Dendritic cell treated with granulocyte-macrophage colony-stimulating factor and Interleukin-4, amounts not matched to agents 40 ng/mL and 50 ng/mL, for 4 days (primary cell): ENCODE data around the gene FAM114A1.

ENCODE experiments used
- H3K27ac Mint-ChIP-seq: one replicate; pipeline ENCODE4 v1.8.0; 2022; ENCODE audit warnings: mild to moderate bottlenecking, mixed read lengths
- H3K27me3 Mint-ChIP-seq: one replicate; pipeline ENCODE4 v1.8.0; 2022; ENCODE audit warnings: mild to moderate bottlenecking, mixed read lengths
- H3K36me3 Mint-ChIP-seq: one replicate; pipeline ENCODE4 v1.8.0; 2022; ENCODE audit warnings: low read depth, mixed read lengths
- H3K4me1 Mint-ChIP-seq: one replicate; pipeline ENCODE4 v1.8.0; 2022; ENCODE audit warnings: low read depth, mixed read lengths
- H3K4me3 Mint-ChIP-seq: one replicate; pipeline ENCODE4 v1.8.0; 2022; ENCODE audit warnings: mild to moderate bottlenecking, moderate library complexity, mixed read lengths
- H3K9me3 Mint-ChIP-seq: one replicate; pipeline ENCODE4 v1.8.0; 2022; ENCODE audit warnings: mixed read lengths
- intact Hi-C: fragments of 100-400 bp; cut with micrococcal nuclease; formaldehyde crosslinking; loops from one replicate; pipeline ENCODE4 v1.15.0; 2022

The FAM114A1 gene

GRCh38 chr4:38837849-38838248, 29.8 kb upstream of the FAM114A1 start:
- intact Hi-C loops, result no loop called here
- H3K27ac Mint-ChIP-seq, result no peak overlapping the region
- H3K27me3 Mint-ChIP-seq, result no peaks in the 10 kb centered on the region
- H3K4me1 Mint-ChIP-seq, result peaks cover 30% of the 10 kb centered on the region
- H3K36me3 Mint-ChIP-seq, result peaks cover 89% of the 10 kb centered on the region
- H3K9me3 Mint-ChIP-seq, result peaks cover 43% of the 10 kb centered on the region
- H3K4me3 Mint-ChIP-seq, result no peak overlapping the region

GRCh38 chr4:38842994-38843393, 24.6 kb upstream of the FAM114A1 start:
- Mint-ChIP-seq H3K27ac (no peak overlapping the region), H3K27me3 (no peaks in the 10 kb centered on the region), H3K4me1 (peaks cover 34% of the 10 kb centered on the region), H3K36me3 (peaks cover 84% of the 10 kb centered on the region), H3K4me3 (no peak overlapping the region), H3K9me3 (peaks cover 11% of the 10 kb centered on the region)
- intact Hi-C loops, result no loop called here

DNA sequence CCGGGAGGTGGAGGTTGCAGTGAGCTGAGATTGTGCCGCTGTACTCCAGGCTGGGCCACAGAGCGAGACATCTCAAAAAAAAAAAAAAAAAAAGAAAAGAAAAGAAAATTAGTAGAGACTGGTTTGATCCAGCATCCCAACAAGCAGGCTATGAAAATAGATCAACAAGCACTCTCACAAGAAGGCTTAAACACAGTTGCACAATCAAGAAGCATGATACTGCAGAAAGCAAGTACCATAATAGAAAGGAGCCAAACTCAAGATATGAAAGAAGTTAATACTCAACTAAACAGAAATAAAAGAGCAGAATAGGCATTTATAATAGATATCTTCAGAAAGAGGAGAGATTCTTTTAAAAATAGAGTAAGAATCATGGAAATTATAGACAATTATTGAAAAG, 21.6 kb upstream of the FAM114A1 start:
- no peak overlapping the region for H3K27ac Mint-ChIP-seq
- peaks cover 23% of the 10 kb centered on the region for H3K9me3 Mint-ChIP-seq
- H3K4me1 Mint-ChIP-seq, result peaks cover 43% of the 10 kb centered on the region
- intact Hi-C loops, result no loop called here
- H3K36me3 Mint-ChIP-seq, result peaks cover 86% of the 10 kb centered on the region
- no peak overlapping the region for H3K4me3 Mint-ChIP-seq
- H3K27me3 Mint-ChIP-seq, result no peaks in the 10 kb centered on the region

DNA sequence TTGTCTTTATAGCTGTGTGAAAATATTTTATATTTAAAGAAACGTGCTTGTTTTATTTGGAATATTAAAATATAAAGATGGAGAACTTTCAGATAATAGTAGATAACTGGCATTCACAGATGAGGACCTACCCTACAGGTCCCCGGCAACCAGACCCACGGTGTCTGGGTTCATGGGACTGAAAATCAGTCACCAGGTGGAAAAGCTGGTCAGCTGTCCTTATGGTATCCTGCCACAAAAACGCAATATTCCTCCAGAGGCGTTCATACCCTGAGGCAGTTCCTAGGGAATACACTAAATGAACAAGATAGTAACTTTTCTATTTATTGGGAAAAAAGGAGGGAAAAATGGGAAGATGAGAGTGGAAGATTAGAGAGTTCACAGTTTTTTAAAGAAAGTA, 12.1 kb upstream of the FAM114A1 start:
- Mint-ChIP-seq H3K27me3 (no peaks in the 10 kb centered on the region), H3K36me3 (peaks cover 24% of the 10 kb centered on the region), H3K4me3 (peak overlapping the region; percentile 72), H3K4me1 (peaks cover 38% of the 10 kb centered on the region), H3K27ac (peak overlapping the region; percentile 99), H3K9me3 (peaks cover under 1% of the 10 kb centered on the region)
- intact Hi-C loops, result loop anchor here (5.0 kb wide), 1 partner anchor 38 kb away; no protein-coding TSS in a partner anchor

- H3K27me3 Mint-ChIP-seq, result no peaks in the 10 kb centered on the region
- no peaks in the 10 kb centered on the region for H3K9me3 Mint-ChIP-seq
- intact Hi-C loops, result loop anchor here (1.0 to 5.0 kb wide), 2 partner anchors 39 to 51 kb away; no protein-coding TSS in a partner anchor
- peak overlapping the region; percentile 99 for H3K27ac Mint-ChIP-seq
- H3K4me1 Mint-ChIP-seq, result peaks cover 40% of the 10 kb centered on the region
- H3K4me3 Mint-ChIP-seq, result peak overlapping the region; percentile 72
- peaks cover 19% of the 10 kb centered on the region for H3K36me3 Mint-ChIP-seq
Observed at GRCh38 chr4:38856046-38856445, 11.6 kb upstream of the FAM114A1 start.

DNA sequence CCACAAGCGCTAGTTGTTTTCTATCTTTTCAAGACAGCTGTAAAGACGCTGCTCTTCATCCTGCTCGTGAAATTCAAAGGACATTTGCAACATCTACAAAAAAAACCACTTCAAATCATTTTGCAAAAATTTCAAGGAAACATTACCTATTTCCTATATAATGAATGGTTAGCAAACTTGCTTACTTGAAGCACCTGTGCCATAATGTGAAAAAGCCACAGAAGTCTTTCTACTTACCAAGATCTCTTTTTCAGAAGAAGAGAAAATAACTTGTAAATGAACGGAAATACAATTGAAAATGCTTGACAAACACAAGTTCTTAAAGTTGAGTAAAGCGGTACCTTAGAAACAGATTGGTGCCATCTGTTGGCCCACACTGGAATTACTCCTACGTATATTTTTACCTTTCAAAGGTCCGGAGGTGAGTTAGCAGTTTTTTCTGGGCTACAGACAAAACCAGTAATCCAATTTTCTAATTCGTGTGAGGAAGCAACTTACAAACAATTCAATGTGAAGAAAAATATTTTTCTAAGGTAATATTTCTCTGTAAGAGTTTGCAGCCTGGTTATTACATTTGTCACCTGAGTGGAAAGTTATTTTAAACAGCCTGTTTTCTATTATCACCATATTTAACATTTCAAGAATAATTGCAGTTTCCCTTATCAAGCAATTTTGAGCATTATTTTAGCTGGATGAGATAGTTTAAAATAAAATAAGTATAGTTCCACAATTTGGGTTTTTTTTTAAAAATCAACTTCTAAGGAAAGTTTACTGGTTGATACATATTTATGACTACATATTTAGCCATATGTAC, 10.9 kb upstream of the FAM114A1 start, which contains the start of gene TLR6:
Gene TLR6, minus strand, starts transcription at position 294 of the 814 bp plus-strand sequence. CDS start 27,344 bp downstream, outside the sequence.
- intact Hi-C loops, result loop anchor here (1.0 to 5.0 kb wide), 4 partner anchors 39 to 97 kb away; no protein-coding TSS in a partner anchor
- peak within 1 kb of the TSS; percentile 99 for H3K27ac Mint-ChIP-seq
- H3K36me3 Mint-ChIP-seq, result peaks cover 18% of the 10 kb centered on the region
- peak within 1 kb of the TSS; percentile 72 for H3K4me3 Mint-ChIP-seq
- H3K27me3 Mint-ChIP-seq, result no peaks in the 10 kb centered on the region
- no peaks in the 10 kb centered on the region for H3K9me3 Mint-ChIP-seq
- H3K4me1 Mint-ChIP-seq, result peaks cover 42% of the 10 kb centered on the region

GRCh38 chr4:38857354-38858096, 10.1 kb upstream of the FAM114A1 start:
- Mint-ChIP-seq H3K27me3 (no peaks in the 10 kb centered on the region), H3K36me3 (peaks cover 10% of the 10 kb centered on the region), H3K27ac (peak overlapping the region; percentile 99), H3K9me3 (no peaks in the 10 kb centered on the region), H3K4me3 (peak overlapping the region; percentile 57), H3K4me1 (peaks cover 44% of the 10 kb centered on the region)
- intact Hi-C loops, result loop anchor here (1.0 to 5.0 kb wide), 3 partner anchors 40 to 98 kb away; no protein-coding TSS in a partner anchor

DNA sequence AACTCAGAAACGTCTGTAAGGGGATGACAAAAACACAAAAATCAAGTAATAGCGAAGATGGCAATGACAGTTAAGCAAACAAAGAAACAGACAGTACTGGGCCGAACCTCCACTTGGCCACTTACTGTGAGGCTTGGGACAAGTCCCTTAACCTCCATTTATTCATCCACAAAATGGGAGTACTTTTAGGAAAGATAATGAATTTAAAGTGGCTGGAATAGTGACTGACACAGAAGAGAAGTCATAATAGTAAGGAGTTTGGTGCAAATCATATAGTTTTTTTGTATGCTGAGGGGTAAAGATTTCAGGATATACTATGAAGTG, 9.5 kb upstream of the FAM114A1 start:
- Mint-ChIP-seq H3K27me3 (no peaks in the 10 kb centered on the region), H3K27ac (peak overlapping the region; percentile 99), H3K4me3 (peak overlapping the region; percentile 57), H3K36me3 (peaks cover 10% of the 10 kb centered on the region), H3K9me3 (no peaks in the 10 kb centered on the region), H3K4me1 (peaks cover 46% of the 10 kb centered on the region)
- intact Hi-C loops, result loop anchor here (5.0 kb wide), 1 partner anchor 41 kb away; no protein-coding TSS in a partner anchor

DNA sequence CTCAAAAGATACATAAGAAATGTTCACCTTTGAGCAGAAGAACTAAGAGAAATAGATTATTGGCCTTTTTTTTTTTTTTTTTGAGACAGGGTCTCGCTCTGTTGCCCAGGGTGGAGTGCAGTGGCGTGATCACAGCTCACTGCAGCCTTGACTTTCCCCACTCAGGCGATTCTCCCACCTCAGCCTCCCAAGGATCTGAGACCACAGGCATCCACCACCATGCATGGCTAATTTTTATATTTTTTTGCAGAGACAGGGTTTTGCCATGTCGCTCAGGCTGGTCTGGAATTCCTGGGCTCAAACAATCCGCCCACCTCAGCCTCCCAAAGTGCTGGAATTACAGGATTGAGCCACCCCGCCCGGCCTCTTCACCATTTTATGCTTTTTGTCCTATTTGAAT, 8.1 kb upstream of the FAM114A1 start:
- Mint-ChIP-seq H3K4me3 (no peak overlapping the region), H3K36me3 (peaks cover 10% of the 10 kb centered on the region), H3K27me3 (no peaks in the 10 kb centered on the region), H3K27ac (no peak overlapping the region), H3K4me1 (peaks cover 57% of the 10 kb centered on the region), H3K9me3 (no peaks in the 10 kb centered on the region)
- intact Hi-C loops, result loop anchor here (5.0 kb wide), 1 partner anchor 42 kb away; no protein-coding TSS in a partner anchor

DNA sequence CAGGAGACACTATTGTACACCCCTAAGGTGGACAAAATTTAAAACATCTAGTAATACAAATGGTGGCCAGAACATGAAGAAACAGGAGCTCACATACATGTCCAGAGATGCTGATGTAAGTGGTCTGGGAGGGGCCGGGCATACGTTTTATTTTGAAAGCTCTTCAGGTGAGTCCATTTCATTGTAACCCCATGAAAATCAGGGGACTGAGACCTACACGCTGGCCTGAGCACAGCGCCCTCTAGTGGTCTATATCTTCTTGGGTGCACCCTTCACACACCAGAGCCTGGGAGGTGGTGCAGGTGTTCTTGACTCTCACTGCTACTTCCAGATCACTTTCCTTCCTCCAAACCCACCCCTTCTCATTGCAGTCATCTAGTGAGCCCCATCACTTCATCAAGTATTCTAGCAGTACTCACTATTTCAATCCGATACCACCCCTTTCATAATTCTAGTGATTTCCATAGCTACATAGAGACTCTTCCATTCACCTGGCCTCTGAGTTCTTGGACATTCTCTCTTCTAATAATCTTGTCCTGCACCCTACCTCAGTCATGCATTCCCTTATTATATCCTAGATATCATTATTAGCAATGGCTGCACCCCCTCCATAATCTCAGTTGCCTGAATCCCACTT, 6.7 kb upstream of the FAM114A1 start:
- intact Hi-C loops, result no loop called here
- H3K4me1 Mint-ChIP-seq, result peaks cover 55% of the 10 kb centered on the region
- H3K27me3 Mint-ChIP-seq, result no peaks in the 10 kb centered on the region
- no peaks in the 10 kb centered on the region for H3K9me3 Mint-ChIP-seq
- peaks cover 5% of the 10 kb centered on the region for H3K36me3 Mint-ChIP-seq
- H3K27ac Mint-ChIP-seq, result no peak overlapping the region
- H3K4me3 Mint-ChIP-seq, result no peak overlapping the region

DNA sequence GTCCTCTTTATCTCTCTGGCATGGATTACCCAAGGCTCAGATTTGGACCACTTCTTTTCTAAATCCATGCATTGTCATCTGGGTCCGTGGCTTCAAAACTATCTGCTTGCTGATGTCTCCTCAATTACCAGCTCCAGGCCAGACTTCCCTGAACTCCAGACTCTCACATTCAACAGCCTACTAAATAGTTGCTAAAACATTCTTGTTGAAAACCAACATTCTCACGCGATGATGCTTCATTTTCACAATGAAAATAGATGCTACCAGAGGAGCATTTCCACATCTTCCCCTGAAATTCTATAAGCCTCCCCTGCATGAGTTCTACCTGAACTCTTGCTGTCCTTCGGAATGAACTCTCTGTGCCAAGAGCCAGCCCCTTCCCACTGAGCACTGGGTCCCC, 5.8 kb upstream of the FAM114A1 start:
- intact Hi-C loops, result no loop called here

GRCh38 chr4:38865445-38865844, 2.2 kb upstream of the FAM114A1 start:
- Mint-ChIP-seq H3K4me3 (no peak overlapping the region), H3K9me3 (no peaks in the 10 kb centered on the region), H3K4me1 (peaks cover 57% of the 10 kb centered on the region), H3K27ac (no peak overlapping the region), H3K36me3 (no peaks in the 10 kb centered on the region), H3K27me3 (no peaks in the 10 kb centered on the region)
- intact Hi-C loops, result no loop called here

More for the DNA sequence above, 5.8 kb upstream of the FAM114A1 start:
- Mint-ChIP-seq H3K27ac (peak overlapping the region; percentile 30), H3K36me3 (no peaks in the 10 kb centered on the region), H3K27me3 (no peaks in the 10 kb centered on the region), H3K4me1 (peaks cover 50% of the 10 kb centered on the region), H3K9me3 (no peaks in the 10 kb centered on the region), H3K4me3 (no peak overlapping the region)

DNA sequence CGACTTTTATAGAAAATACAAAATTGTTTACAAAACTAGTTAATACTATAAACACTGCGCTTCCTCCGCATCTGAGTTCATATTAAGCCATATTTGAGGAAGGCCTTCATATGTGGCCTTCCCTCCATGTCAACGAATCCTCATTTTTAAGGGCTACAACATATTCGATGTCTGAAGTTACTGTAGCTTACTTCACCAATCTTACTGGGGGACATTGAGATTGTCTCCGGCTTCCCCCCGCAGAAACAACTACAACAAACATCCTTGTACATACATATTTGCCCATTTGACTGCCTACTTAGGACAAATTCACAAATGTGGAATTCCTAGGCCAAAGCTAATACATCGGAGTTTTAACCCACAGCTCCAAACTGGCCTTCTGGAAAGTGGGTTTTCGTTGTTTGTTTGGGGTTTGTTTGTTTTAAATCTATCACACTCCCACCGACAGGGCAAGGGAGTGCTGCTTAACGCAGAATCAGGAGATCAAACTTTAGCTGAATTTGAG, 581 bp upstream of the FAM114A1 start:
- peak overlapping the region; percentile 59 for H3K4me3 Mint-ChIP-seq
- peaks cover 42% of the 10 kb centered on the region for H3K4me1 Mint-ChIP-seq
- intact Hi-C loops, result no loop called here
- no peaks in the 10 kb centered on the region for H3K36me3 Mint-ChIP-seq
- H3K9me3 Mint-ChIP-seq, result no peaks in the 10 kb centered on the region
- no peaks in the 10 kb centered on the region for H3K27me3 Mint-ChIP-seq
- peak overlapping the region; percentile 82 for H3K27ac Mint-ChIP-seq
